HEK293 (cell line): Measurements from ENCODE around the gene ROR2.

Experiments used
- SCRT1 ChIP-seq: fragments of 450-650 bp; formaldehyde crosslinking; IDR thresholded peaks from 2 replicates; pipeline ENCODE4 v1.5.1; 2016; ENCODE audit warnings: missing biosample characterization, missing genetic modification characterization, borderline replicate concordance
- YY1 ChIP-seq: fragments of 450-650 bp; formaldehyde crosslinking; IDR thresholded peaks from 2 replicates; pipeline ENCODE4 v1.5.1; 2018; ENCODE audit warnings: missing biosample characterization, missing genetic modification characterization
- ZBTB1 ChIP-seq: fragments of 450-650 bp; formaldehyde crosslinking; IDR thresholded peaks from 2 replicates; pipeline ENCODE4 v1.5.1; 2016; ENCODE audit warnings: missing biosample characterization, missing genetic modification characterization
- ZBTB20 ChIP-seq: fragments of 450-650 bp; formaldehyde crosslinking; IDR thresholded peaks from 2 replicates; pipeline ENCODE4 v1.5.1; 2016; ENCODE audit warnings: missing biosample characterization, missing genetic modification characterization
- TF ChIP-seq, protein P1 (sequence below): fragments of 450-650 bp; formaldehyde crosslinking; IDR thresholded peaks from 2 replicates; pipeline ENCODE4 v1.5.1; 2016; ENCODE audit warnings: missing biosample characterization, missing genetic modification characterization
- TF ChIP-seq, protein P2 (sequence below): fragments of 450-650 bp; formaldehyde crosslinking; optimal IDR thresholded peaks from 2 replicates; pipeline ENCODE3; 2016; ENCODE audit warnings: missing biosample characterization, mild to moderate bottlenecking, missing genetic modification characterization
- TF ChIP-seq, protein P3 (sequence below): fragments of 450-650 bp; formaldehyde crosslinking; IDR thresholded peaks from 2 replicates; pipeline ENCODE4 v1.5.1; 2017; ENCODE audit warnings: missing biosample characterization, missing genetic modification characterization

- TF ChIP-seq, protein P1, sequence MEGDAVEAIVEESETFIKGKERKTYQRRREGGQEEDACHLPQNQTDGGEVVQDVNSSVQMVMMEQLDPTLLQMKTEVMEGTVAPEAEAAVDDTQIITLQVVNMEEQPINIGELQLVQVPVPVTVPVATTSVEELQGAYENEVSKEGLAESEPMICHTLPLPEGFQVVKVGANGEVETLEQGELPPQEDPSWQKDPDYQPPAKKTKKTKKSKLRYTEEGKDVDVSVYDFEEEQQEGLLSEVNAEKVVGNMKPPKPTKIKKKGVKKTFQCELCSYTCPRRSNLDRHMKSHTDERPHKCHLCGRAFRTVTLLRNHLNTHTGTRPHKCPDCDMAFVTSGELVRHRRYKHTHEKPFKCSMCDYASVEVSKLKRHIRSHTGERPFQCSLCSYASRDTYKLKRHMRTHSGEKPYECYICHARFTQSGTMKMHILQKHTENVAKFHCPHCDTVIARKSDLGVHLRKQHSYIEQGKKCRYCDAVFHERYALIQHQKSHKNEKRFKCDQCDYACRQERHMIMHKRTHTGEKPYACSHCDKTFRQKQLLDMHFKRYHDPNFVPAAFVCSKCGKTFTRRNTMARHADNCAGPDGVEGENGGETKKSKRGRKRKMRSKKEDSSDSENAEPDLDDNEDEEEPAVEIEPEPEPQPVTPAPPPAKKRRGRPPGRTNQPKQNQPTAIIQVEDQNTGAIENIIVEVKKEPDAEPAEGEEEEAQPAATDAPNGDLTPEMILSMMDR (tag by site-specific recombination): no peak
- no peak for TF ChIP-seq ZBTB20 (tag by site-specific recombination)
- TF ChIP-seq, protein P2, sequence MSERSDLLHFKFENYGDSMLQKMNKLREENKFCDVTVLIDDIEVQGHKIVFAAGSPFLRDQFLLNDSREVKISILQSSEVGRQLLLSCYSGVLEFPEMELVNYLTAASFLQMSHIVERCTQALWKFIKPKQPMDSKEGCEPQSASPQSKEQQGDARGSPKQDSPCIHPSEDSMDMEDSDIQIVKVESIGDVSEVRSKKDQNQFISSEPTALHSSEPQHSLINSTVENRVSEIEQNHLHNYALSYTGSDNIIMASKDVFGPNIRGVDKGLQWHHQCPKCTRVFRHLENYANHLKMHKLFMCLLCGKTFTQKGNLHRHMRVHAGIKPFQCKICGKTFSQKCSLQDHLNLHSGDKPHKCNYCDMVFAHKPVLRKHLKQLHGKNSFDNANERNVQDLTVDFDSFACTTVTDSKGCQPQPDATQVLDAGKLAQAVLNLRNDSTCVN: no peak
- TF ChIP-seq YY1 (tag by site-specific recombination): no peak
- no peak for TF ChIP-seq ZBTB1
- TF ChIP-seq, protein P3, sequence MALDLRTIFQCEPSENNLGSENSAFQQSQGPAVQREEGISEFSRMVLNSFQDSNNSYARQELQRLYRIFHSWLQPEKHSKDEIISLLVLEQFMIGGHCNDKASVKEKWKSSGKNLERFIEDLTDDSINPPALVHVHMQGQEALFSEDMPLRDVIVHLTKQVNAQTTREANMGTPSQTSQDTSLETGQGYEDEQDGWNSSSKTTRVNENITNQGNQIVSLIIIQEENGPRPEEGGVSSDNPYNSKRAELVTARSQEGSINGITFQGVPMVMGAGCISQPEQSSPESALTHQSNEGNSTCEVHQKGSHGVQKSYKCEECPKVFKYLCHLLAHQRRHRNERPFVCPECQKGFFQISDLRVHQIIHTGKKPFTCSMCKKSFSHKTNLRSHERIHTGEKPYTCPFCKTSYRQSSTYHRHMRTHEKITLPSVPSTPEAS (tag by site-specific recombination): no peak
- TF ChIP-seq SCRT1 (tag by site-specific recombination): no peak
Measured at GRCh38 chr9:91773156-91773555, 176.9 kb downstream of the ROR2 start.
